IPS-18c (cell line): Measurements from ENCODE around the gene RGS3.

Experiments used
- H3K4me3 ChIP-seq: 2 replicates; pipeline ENCODE4 v1.7.0; 2013; ENCODE audit warnings: low read depth, mild to moderate bottlenecking, low read length, moderate library complexity; ENCODE audit not compliant: insufficient read depth
- H3K9me3 ChIP-seq: one replicate; pipeline ENCODE4 v1.6.1; 2013; ENCODE audit warnings: mild to moderate bottlenecking, low read length, moderate library complexity; ENCODE audit not compliant: control insufficient read depth, insufficient read depth

The RGS3 gene

GRCh38 chr9:113579283-113580040 lies 115.9 kb downstream of the RGS3 start:
- no peak overlapping the region for H3K4me3 ChIP-seq

GRCh38 chr9:113580041-113580953 lies 116.8 kb downstream of the RGS3 start:
- Histone ChIP-seq H3K4me3 (no peak overlapping the region), H3K9me3 (no peaks in the 10 kb centered on the region)

More at GRCh38 chr9:113579283-113580040, 115.9 kb downstream of the RGS3 start:
- no peaks in the 10 kb centered on the region for H3K9me3 ChIP-seq

DNA sequence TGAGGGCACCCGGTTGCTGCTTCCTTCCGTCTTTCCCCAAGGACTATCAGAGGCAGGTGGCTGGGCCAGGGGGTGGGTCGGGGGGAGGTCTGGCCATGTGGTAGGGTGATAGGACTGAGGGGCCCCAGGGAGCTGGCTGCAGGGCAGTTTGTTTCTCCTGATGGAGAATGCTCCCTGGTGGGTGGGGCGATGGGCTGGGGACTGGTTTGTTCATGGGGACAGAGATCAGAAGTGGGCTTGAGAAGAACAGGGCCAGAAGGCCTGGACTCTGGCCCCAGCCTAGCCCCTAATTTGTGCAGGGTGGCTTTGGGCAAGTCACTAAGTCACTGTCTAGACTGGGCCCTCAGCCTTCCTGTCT lies 117.4 kb downstream of the RGS3 start:
- Histone ChIP-seq H3K9me3 (no peaks in the 10 kb centered on the region), H3K4me3 (no peak overlapping the region)

GRCh38 chr9:113581865-113582697 lies 118.6 kb downstream of the RGS3 start:
- Histone ChIP-seq H3K9me3 (no peaks in the 10 kb centered on the region), H3K4me3 (no peak overlapping the region)

DNA sequence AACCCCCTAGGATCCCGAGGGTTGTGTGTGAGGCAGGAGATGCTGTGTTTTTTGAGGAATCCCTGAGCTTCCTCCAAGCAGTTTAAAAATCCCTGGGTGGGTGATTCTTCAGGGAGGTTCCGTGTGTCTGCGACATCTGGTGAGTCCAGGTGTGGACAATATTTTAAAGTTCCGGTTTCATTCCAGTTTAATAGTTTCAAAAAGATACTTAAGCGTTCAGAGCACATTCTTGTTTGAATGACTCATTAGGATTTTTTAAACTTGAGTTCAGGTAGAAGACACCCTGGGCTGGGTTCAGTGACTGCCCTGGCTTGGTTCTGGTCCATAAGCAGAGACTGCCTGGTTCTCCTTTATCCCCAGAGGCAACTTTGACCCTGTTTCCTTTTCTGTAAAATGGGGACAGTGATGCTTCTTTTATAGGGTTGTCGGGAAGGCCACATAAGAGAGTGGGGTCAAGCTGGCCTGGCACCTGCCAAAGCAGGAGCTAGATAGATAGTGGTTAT lies 119.2 kb downstream of the RGS3 start:
- Histone ChIP-seq H3K9me3 (no peaks in the 10 kb centered on the region), H3K4me3 (no peak overlapping the region)

DNA sequence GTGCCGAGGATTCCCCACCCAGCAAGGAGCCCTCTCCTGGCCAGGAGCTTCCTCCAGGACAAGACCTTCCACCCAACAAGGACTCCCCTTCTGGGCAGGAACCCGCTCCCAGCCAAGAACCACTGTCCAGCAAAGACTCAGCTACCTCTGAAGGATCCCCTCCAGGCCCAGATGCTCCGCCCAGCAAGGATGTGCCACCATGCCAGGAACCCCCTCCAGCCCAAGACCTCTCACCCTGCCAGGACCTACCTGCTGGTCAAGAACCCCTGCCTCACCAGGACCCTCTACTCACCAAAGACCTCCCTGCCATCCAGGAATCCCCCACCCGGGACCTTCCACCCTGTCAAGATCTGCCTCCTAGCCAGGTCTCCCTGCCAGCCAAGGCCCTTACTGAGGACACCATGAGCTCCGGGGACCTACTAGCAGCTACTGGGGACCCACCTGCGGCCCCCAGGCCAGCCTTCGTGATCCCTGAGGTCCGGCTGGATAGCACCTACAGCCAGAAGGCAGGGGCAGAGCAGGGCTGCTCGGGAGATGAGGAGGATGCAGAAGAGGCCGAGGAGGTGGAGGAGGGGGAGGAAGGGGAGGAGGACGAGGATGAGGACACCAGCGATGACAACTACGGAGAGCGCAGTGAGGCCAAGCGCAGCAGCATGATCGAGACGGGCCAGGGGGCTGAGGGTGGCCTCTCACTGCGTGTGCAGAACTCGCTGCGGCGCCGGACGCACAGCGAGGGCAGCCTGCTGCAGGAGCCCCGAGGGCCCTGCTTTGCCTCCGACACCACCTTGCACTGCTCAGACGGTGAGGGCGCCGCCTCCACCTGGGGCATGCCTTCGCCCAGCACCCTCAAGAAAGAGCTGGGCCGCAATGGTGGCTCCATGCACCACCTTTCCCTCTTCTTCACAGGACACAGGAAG lies 120.2 kb downstream of the RGS3 start:
- Histone ChIP-seq H3K9me3 (no peaks in the 10 kb centered on the region), H3K4me3 (no peak overlapping the region)

DNA sequence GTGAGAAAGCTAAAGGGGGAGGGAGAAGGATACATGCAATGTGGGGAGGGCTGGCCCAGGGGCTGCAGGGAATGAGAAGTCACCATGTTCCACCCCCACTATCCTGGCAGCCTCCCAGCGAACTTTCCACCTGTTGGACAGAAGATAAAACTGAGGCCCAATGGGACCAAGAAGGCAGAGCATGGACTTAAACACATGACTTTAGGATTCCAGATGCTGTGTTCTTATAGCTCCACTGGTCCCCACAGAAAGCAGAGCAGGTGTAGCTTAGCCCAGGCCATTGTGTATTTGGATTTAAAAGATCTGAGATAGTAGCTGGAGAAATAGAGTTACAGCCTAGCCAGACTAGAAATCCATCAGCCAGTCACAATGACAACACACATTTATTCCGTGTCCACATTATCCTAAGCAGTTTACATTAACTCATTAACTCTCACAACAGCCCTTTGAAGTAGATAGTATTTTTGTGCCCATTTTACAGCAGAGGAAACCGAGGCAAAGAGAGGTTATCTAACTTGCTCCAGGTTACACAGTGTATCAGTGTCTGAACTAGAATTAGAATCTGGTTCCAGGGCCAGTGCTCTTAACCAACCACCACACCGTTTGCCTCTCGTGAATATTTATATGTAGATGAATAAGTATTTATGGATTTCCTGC lies 121.0 kb downstream of the RGS3 start:
- Histone ChIP-seq H3K9me3 (no peaks in the 10 kb centered on the region), H3K4me3 (no peak overlapping the region)

GRCh38 chr9:113585085-113585442 lies 121.5 kb downstream of the RGS3 start:
- H3K4me3 ChIP-seq, result no peak overlapping the region
- no peaks in the 10 kb centered on the region for H3K9me3 ChIP-seq

- no peaks in the 10 kb centered on the region for H3K9me3 ChIP-seq
- no peak overlapping the region for H3K4me3 ChIP-seq
These were observed 122.0 kb downstream of the RGS3 start for GRCh38 chr9:113585555-113585954.

- H3K4me3 ChIP-seq, result no peak overlapping the region
- H3K9me3 ChIP-seq, result no peaks in the 10 kb centered on the region
These were observed 124.0 kb downstream of the RGS3 start for GRCh38 chr9:113587471-113588031.

DNA sequence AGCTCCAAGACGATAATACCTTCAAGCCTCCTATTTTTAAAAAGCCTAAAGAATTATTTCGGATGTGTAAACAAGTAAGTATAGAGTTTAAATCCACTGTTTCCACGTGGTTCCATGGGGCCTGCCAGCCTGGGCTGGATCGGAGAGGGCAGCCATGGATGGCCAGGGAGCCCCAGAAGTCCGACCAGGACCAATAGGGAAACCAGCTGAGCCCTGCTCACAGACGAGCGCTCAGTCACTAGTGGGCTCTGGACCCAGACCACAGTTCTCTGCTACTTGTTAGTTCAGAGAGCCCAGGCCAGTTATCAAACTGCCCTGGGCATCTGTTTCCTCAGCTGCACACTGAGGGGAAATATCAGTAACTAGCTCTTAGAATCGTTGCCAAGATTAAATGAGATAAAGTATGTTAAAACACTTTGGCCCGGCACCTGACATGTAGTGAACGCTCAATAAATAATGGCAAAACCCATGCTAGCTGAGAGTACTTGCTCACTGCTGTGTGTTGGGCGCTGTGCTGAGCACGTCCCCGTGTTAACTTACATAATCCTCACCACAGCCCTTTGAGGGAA lies 124.8 kb downstream of the RGS3 start:
- no peak overlapping the region for H3K4me3 ChIP-seq
- no peaks in the 10 kb centered on the region for H3K9me3 ChIP-seq

- H3K4me3 ChIP-seq, result no peak overlapping the region
- H3K9me3 ChIP-seq, result no peaks in the 10 kb centered on the region
These were observed 125.4 kb downstream of the RGS3 start for GRCh38 chr9:113588936-113589335.

GRCh38 chr9:113589407-113589806 lies 125.9 kb downstream of the RGS3 start:
- H3K4me3 ChIP-seq, result no peak overlapping the region
- no peaks in the 10 kb centered on the region for H3K9me3 ChIP-seq

DNA sequence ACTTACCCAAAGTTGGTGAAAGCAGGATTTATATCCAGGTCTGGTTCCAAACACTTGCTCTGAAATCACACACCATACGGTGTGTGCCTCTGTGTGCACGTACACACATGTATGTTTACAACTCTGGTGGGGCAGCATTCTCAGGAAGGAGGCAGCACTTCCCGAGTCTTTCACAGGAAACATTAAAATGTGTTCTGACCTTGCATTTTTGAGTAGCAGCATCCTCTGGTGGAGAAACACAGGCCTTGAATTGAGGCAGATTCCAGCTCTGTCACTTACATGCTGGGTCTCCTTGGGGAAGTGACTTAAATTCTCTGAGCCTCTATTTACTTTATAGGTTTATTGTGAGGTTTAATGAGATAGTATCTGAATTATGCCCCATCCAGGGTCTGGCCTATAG lies 126.4 kb downstream of the RGS3 start:
- Histone ChIP-seq H3K9me3 (no peaks in the 10 kb centered on the region), H3K4me3 (no peak overlapping the region)

- H3K4me3 ChIP-seq, result no peak overlapping the region
- no peaks in the 10 kb centered on the region for H3K9me3 ChIP-seq
These were observed 126.9 kb downstream of the RGS3 start for GRCh38 chr9:113590389-113590788.
